K562 (cell line): Measurements from ENCODE around the gene AGAP1. TPM values are rescaled to one million over a fixed set of nuclear protein-coding genes. Genes with fewer than 3 reads are reported as not detected.

Experiments used
- DNMT1 ChIP-seq: fragments of 450-650 bp; IDR thresholded peaks from 2 replicates; pipeline ENCODE4 v1.6.1; 2016; ENCODE audit warnings: antibody characterized with exemption, mild to moderate bottlenecking
- FOXK1 ChIP-seq: sonication (generic); formaldehyde crosslinking; IDR thresholded peaks from 2 replicates; pipeline ENCODE4 v1.8.0; 2022; ENCODE audit warnings: missing genetic modification reagents, mild to moderate bottlenecking, borderline replicate concordance
- HDGF ChIP-seq: fragments of 450-650 bp; IDR thresholded peaks from 2 replicates; pipeline ENCODE4 v1.6.1; 2016
- MNT ChIP-seq, 2 experiments: fragments of 450-650 bp; conservative IDR thresholded peaks; 2 replicates each; pipeline ENCODE4 v1.6.1; 2017; ENCODE audit warnings: mild to moderate bottlenecking in 2 of 2, moderate library complexity in 2 of 2
- MTA3 ChIP-seq: fragments of 450-650 bp; formaldehyde crosslinking; IDR thresholded peaks from 2 replicates; pipeline ENCODE4 v1.6.1; 2017; ENCODE audit warnings: mild to moderate bottlenecking, borderline replicate concordance
- NR2C2 ChIP-seq, 2 experiments: fragments of 200-800 bp in 1 of 2; sonication (Bioruptor generic) in 1 of 2; sonication (generic) in 1 of 2; formaldehyde crosslinking in 1 of 2; IDR thresholded peaks; 2 replicates each; pipeline versions ENCODE4 v1.6.1 to v1.8.0; 2016 to 2022; ENCODE audit warnings: mild to moderate bottlenecking in 1 of 2, missing compliant biosample characterization in 1 of 2, missing genetic modification characterization in 1 of 2, missing genetic modification reagents in 1 of 2
- SNIP1 ChIP-seq: fragments of 450-650 bp; IDR thresholded peaks from 2 replicates; pipeline ENCODE4 v1.7.1; 2017; ENCODE audit warnings: low read depth, mild to moderate bottlenecking
- WHSC1 ChIP-seq: IDR thresholded peaks from one replicate; pipeline ENCODE4 v1.6.1; 2012; ENCODE audit warnings: low read length, control low read depth, inconsistent platforms
- ZBTB12 ChIP-seq: fragments of 250-450 bp; sonication (Bioruptor Pico); IDR thresholded peaks from 2 replicates; pipeline ENCODE4 v1.4.0; 2020
- ZC3H11A ChIP-seq: IDR thresholded peaks from 2 replicates; pipeline ENCODE4 v1.6.1; 2012; ENCODE audit warnings: low read depth, low read length, improper control_type of control experiment
- ZFP36 ChIP-seq: fragments of 150-350 bp; IDR thresholded peaks from 2 replicates; pipeline ENCODE4 v1.6.1; 2018; ENCODE audit warnings: low read length, low read depth; ENCODE audit not compliant: partially characterized antibody
- ZNF717 ChIP-seq: fragments of 250-450 bp; sonication (Bioruptor Pico); IDR thresholded peaks from 2 replicates; pipeline ENCODE4 v1.5.0; 2021
- ZNF77 ChIP-seq: fragments of 250-450 bp; sonication (Bioruptor Pico); IDR thresholded peaks from 2 replicates; pipeline ENCODE4 v1.5.0; 2020
- polyA plus RNA-seq, 8 experiments: library from polyadenylated mRNA; depleted of rRNA in 4 of 8; stranded (reverse) in 5 of 8; unstranded in 3 of 8; fragments of >200 nt; fragmentation: Nextera tagmentation in 2 of 8; fragmentation: Illumina TruSeq in 1 of 8; extraction: Ambion mirVana in 2 of 8; extraction: Trizol in 1 of 8; gene quantifications; 2 replicates each; pipeline versions ENCODE4 v1.2.1 to v1.2.3, GENCODE V29; 2011 to 2014; ENCODE audit warnings: inconsistent platforms in 1 of 8, missing spikeins in 1 of 8
- total RNA-seq, 7 experiments: library from RNA; depleted of rRNA in 6 of 7; stranded (reverse); fragments of >200 nt in 6 of 7; fragmentation: Illumina TruSeq in 2 of 7; extraction: Trizol in 2 of 7; gene quantifications; 2 replicates each; pipeline versions ENCODE4 v1.2.1 to v1.2.3, GENCODE V29; 2011 to 2021; ENCODE audit warnings: low replicate concordance in 1 of 7
- TF ChIP-seq, protein P1 (sequence below), 2 experiments: fragments of 450-650 bp; formaldehyde crosslinking in 1 of 2; IDR thresholded peaks; 2 replicates each; pipeline versions ENCODE4 v1.4.0 to v1.6.1; 2014 to 2020; ENCODE audit warnings: mild to moderate bottlenecking in 2 of 2, borderline replicate concordance in 1 of 2, low read depth in 1 of 2
- TF ChIP-seq, protein P2 (sequence below): fragments of 450-650 bp; formaldehyde crosslinking; IDR thresholded peaks from 2 replicates; pipeline ENCODE4 v1.4.0; 2020; ENCODE audit warnings: mild to moderate bottlenecking, moderate library complexity

The AGAP1 gene
- total and polyA plus RNA-seq, 9 of the 15 experiments (the other 6 are each of a cell fraction or from before 2014, with no cell fraction given): 1.3 to 24.0 (median 10.6) TPM

DNA sequence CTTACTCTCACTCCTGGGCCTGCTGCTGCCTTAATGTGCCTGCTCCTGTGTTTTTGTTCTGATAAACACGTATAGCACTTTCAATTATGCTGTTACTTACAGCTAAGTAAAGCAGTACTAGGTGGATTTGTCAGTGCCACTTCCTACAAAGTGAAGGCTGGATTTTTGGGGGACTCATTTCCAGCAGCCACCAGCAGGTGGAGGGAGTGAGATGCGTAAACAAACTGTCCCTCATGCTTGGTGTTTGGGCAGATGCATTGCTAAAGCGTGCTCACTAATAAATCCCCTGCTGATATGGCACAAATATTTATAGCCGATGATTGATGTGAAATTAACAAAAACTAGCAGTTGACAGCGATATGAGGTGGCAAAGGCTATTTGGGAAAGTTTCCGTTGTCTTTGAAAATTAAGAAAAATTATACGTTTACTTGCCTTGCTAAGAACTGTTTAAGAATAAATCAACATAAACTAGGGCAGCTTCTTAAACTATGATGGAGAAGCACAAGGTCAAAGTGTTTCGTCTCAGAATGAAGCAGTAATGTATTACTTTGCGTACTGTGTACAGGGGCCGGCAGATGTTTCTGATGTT lies 101.7 kb downstream of the AGAP1 start (continued):
- TF ChIP-seq, protein P1, sequence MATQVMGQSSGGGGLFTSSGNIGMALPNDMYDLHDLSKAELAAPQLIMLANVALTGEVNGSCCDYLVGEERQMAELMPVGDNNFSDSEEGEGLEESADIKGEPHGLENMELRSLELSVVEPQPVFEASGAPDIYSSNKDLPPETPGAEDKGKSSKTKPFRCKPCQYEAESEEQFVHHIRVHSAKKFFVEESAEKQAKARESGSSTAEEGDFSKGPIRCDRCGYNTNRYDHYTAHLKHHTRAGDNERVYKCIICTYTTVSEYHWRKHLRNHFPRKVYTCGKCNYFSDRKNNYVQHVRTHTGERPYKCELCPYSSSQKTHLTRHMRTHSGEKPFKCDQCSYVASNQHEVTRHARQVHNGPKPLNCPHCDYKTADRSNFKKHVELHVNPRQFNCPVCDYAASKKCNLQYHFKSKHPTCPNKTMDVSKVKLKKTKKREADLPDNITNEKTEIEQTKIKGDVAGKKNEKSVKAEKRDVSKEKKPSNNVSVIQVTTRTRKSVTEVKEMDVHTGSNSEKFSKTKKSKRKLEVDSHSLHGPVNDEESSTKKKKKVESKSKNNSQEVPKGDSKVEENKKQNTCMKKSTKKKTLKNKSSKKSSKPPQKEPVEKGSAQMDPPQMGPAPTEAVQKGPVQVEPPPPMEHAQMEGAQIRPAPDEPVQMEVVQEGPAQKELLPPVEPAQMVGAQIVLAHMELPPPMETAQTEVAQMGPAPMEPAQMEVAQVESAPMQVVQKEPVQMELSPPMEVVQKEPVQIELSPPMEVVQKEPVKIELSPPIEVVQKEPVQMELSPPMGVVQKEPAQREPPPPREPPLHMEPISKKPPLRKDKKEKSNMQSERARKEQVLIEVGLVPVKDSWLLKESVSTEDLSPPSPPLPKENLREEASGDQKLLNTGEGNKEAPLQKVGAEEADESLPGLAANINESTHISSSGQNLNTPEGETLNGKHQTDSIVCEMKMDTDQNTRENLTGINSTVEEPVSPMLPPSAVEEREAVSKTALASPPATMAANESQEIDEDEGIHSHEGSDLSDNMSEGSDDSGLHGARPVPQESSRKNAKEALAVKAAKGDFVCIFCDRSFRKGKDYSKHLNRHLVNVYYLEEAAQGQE (IDR thresholded peaks at IDR 0.05; ENCODE audit: borderline replicate concordance): peak; percentile 56; the same call in 1 of the 2 replicates
- TF ChIP-seq, protein P1 (CRISPR knock-in tag; IDR thresholded peaks at IDR 0.05; ENCODE audit: low read depth): no peak
- no peak for TF ChIP-seq NR2C2 (CRISPR knock-in tag; IDR thresholded peaks at IDR 0.05)
- TF ChIP-seq NR2C2 (tag; IDR thresholded peaks at IDR 0.05): no peak
- no peak for TF ChIP-seq ZNF717
- TF ChIP-seq FOXK1 (CRISPR knock-in tag): no peak
- no peak for TF ChIP-seq ZC3H11A
- TF ChIP-seq, protein P2, sequence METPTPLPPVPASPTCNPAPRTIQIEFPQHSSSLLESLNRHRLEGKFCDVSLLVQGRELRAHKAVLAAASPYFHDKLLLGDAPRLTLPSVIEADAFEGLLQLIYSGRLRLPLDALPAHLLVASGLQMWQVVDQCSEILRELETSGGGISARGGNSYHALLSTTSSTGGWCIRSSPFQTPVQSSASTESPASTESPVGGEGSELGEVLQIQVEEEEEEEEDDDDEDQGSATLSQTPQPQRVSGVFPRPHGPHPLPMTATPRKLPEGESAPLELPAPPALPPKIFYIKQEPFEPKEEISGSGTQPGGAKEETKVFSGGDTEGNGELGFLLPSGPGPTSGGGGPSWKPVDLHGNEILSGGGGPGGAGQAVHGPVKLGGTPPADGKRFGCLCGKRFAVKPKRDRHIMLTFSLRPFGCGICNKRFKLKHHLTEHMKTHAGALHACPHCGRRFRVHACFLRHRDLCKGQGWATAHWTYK (CRISPR knock-in tag): no peak
- no peak for TF ChIP-seq SNIP1
- TF ChIP-seq ZNF77 (CRISPR knock-in tag): no peak
- no peak for TF ChIP-seq WHSC1
- TF ChIP-seq ZFP36: no peak
- TF ChIP-seq DNMT1: no peak
- TF ChIP-seq MNT (conservative IDR thresholded peaks at IDR 0.05): peak; percentile 20 to 52; a peak in 2 of 4 replicates
- no peak for TF ChIP-seq ZBTB12 (CRISPR knock-in tag)
- TF ChIP-seq MTA3: no peak
- no peak for TF ChIP-seq HDGF
